NCI-H510A (cell line): ENCODE data around the gene GALNT9.

Experiments
- DNase-seq: peaks from one replicate; lab custom pipeline; 2025; lab: John Stamatoyannopoulos, UW

GALNT9 gene

GRCh38 chr12:132325733-132326130 is 3.7 kb downstream of the GALNT9 start:
- DNase-seq: no peak

GRCh38 chr12:132324841-132325732 is 4.3 kb downstream of the GALNT9 start:
- no peak for DNase-seq

GRCh38 chr12:132324173-132324572 is 5.2 kb downstream of the GALNT9 start:
- no peak for DNase-seq

- DNase-seq: no peak
Observed at GRCh38 chr12:132323171-132324010, 6.0 kb downstream of the GALNT9 start.

GRCh38 chr12:132322206-132323132 is 6.9 kb downstream of the GALNT9 start:
- no peak for DNase-seq

GRCh38 chr12:132321321-132322118 is 7.9 kb downstream of the GALNT9 start:
- DNase-seq: no peak

GRCh38 chr12:132320767-132321211 is 8.6 kb downstream of the GALNT9 start:
- no peak for DNase-seq

GRCh38 chr12:132319991-132320570 is 9.3 kb downstream of the GALNT9 start:
- no peak for DNase-seq

- no peak for DNase-seq
Observed at GRCh38 chr12:132319359-132319950, 9.9 kb downstream of the GALNT9 start.

- no peak for DNase-seq
Observed at GRCh38 chr12:132318618-132319033, 10.8 kb downstream of the GALNT9 start.

GRCh38 chr12:132318135-132318534 is 11.3 kb downstream of the GALNT9 start:
- no peak for DNase-seq

- DNase-seq: no peak
Observed at GRCh38 chr12:132317233-132317938, 12.0 kb downstream of the GALNT9 start.

- no peak for DNase-seq
Observed at GRCh38 chr12:132316497-132317232, 12.7 kb downstream of the GALNT9 start.

- DNase-seq: no peak
Observed at GRCh38 chr12:132315951-132316350, 13.4 kb downstream of the GALNT9 start.

- DNase-seq: no peak
Observed at GRCh38 chr12:132315507-132315906, 13.9 kb downstream of the GALNT9 start.

GRCh38 chr12:132314516-132315233 is 14.7 kb downstream of the GALNT9 start:
- no peak for DNase-seq

- no peak for DNase-seq
Observed at GRCh38 chr12:132314035-132314434, 15.4 kb downstream of the GALNT9 start.

- DNase-seq: no peak
Observed at GRCh38 chr12:132313182-132313581, 16.2 kb downstream of the GALNT9 start.
